ENCODE results near the gene PBX3.

PBX3 gene

DNA sequence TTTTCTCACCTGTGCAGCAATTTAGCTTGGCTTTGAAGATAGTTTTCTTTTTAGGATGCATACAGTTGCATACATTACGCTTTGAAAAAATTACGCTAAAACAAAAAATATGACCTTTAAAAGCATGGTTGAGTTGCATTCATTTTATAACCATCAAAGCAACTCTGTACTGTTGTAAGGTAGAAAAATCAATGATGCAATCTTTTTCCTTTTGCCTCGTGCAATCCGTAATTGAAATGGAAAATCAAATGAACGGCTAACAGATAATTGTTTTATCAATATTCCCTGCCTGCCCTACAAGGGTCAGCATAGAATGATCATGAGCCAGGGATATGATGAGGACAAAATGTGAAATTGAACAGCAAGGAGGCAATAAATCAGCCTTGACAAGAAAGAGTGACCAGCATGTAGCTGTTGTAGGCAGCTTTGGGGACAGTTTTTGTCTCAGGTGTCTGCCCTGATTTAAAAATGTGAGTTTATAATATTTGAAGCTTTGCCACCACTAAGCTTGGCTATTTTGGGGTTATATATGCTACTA is 98.2 kb downstream of the PBX3 start:
- no peak for DNase-seq (ENCODE audit: low read depth, low spot score)
- H3K4me3 ChIP-seq (ENCODE audit: low read length), result no peak overlapping the region

DNA sequence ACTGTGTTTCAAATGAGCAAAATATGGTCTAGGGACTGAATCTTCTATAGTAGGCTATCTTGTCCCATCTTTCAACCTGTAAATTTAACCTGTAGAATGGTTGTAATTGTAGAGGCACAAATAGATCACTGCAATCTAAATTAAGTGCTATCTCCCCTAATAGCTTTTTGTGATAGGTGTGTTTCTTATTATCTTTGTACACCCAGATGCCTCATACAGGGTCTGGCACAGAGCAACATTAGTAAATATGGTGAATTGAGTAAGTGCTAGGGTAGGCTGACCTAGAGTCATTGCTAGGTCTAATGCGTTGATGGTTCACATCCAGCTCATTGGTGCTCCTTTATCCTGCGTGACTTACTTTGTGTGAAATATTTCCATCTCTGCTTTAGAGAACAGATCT is 100.6 kb downstream of the PBX3 start:
- no peak for DNase-seq (ENCODE audit: low read depth, low spot score)

DNA sequence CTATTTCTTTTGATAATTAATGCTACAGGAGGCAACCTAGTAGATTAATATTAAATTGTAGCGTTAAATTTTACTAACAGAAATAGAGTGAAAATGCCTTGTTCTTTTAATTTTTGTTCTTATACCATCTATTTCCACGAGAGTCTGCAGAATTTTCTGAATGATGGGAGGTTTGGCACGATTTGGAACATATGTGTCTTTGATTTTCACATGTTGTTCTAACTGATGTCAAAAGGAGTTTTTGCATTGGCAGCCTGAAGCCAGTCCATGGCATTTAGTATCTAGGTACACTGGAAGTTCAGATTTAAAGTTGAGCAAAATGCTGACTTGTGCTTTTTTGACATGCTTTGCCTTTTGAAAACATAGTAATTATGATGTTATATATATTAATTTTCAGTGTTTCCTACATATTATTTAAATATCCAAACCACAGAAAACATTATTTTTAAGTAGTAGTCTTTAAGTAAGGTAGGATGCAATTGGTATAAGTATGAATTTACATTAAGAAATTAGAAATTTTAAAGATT is 103.0 kb downstream of the PBX3 start:
- no peak for DNase-seq (ENCODE audit: low read depth, low spot score)
- H3K4me3 ChIP-seq (ENCODE audit: low read length), result no peak overlapping the region

More for the DNA sequence above, 100.6 kb downstream of the PBX3 start:
- H3K4me3 ChIP-seq (ENCODE audit: low read length), result no peak overlapping the region

DNA sequence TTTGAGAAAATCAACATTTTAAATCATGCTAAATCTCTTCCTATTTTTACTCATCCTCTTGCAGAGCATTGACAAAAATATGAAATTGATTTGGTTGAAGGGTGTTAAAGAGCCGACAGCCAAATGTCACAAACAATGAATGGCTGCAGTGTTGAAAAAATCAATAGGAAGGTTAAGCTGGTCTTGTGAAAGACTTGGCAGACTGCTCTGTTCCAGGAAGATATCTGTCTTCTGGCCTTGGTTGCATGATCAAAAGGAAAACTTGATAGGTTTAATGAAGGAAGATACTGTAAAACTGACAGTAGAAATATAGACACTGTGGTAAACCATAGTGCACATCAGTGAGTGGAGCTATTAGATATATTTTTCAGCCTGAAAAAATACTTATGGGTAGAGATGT is 103.6 kb downstream of the PBX3 start:
- DNase-seq (ENCODE audit: low read depth, low spot score), result no peak
- no peak overlapping the region for H3K4me3 ChIP-seq (ENCODE audit: low read length)

DNA sequence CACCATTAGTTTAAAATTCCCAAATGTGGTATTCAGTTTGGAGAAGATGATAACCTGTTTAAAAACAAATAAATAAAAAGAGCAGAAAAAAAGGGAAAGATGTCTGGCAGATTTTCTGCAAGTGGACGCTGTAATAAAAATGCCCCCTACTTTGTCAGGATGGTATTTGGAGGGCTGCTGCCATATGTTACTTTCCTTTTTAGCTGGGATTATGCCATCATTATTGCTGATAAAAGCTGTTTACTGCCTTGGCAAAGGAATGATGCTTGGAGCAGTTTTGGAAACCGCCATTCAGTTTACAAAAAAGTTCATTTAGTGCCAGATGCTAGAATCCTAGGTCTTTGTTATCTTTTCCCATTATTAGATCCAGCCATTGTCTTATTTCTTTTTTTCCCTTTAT is 104.8 kb downstream of the PBX3 start:
- DNase-seq (ENCODE audit: low read depth, low spot score), result no peak
- no peak overlapping the region for H3K4me3 ChIP-seq (ENCODE audit: low read length)

DNA sequence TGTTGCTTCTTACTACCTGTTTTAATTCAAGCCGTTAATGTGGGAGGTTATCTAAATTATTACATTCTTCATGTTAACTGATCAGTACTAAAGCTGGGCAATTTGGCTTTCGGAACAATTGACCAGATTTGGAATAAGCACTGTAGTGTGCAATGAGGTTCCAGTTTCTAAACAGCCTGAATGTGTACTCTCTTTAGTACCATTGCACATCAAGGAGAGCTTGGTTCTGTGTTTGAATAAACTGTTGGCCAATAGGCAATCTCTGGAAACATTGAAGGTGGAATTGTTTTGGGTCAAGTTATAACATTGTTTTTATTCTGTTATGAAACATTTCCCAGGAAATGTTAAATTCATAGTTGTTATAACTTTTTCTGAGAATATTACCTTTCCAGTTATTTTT is 105.2 kb downstream of the PBX3 start:
- no peak overlapping the region for H3K4me3 ChIP-seq (ENCODE audit: low read length)
- DNase-seq (ENCODE audit: low read depth, low spot score), result no peak

DNA sequence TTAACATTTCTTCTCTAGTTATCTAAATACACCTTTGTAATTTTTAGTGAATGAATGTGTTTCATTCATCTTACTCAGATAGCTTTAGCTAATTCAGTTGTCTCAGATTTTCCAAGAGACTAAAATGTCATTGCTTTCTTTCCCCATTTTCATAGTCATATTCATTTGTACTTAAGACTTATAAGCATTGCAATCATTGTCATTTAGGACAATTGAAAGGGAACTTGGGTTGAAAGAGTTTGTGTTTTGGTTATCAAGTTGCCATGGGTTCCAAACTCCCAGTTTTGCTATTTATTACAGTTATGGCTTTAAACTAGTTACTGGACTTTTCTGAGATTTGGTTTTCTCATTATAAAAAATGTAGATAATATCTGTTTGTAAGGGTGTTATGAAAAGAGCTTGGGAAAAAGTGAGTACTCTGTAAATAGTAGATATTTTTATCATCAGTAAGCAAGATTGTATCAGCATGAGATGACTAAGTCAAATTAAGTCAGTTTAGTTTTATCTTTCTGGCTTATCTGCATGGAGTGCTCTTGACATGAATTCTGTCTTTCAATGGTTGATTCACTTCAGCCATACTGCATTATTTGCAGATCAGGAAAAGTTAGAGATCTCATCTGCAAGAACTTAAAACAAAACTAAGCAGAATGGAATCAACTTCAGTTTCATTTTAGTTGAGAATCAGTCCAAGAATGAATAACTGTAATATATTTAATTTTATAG is 107.5 kb downstream of the PBX3 start:
- DNase-seq (ENCODE audit: low read depth, low spot score), result no peak
- no peak overlapping the region for H3K4me3 ChIP-seq (ENCODE audit: low read length)

DNA sequence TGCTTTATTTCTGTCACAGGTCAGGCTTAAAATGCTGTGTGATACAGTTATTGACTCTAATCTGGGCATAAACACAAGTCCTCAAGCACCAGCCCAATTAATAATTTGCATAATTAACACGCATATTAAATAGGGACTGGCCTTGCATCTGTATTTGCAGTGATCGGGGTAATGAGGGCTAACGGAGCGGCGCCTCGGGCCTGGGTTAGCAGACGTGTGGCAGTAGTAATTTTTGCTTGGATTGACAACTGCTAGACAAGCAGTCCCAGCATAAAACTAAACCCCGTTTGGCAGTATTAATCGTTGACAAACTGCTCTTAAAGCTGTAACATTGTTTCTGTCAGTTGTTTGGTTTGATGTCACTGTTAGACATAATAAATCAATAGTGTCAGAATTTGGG is 109.2 kb downstream of the PBX3 start:
- DNase-seq (ENCODE audit: low read depth, low spot score), result no peak
- H3K4me3 ChIP-seq (ENCODE audit: low read length), result no peak overlapping the region

DNA sequence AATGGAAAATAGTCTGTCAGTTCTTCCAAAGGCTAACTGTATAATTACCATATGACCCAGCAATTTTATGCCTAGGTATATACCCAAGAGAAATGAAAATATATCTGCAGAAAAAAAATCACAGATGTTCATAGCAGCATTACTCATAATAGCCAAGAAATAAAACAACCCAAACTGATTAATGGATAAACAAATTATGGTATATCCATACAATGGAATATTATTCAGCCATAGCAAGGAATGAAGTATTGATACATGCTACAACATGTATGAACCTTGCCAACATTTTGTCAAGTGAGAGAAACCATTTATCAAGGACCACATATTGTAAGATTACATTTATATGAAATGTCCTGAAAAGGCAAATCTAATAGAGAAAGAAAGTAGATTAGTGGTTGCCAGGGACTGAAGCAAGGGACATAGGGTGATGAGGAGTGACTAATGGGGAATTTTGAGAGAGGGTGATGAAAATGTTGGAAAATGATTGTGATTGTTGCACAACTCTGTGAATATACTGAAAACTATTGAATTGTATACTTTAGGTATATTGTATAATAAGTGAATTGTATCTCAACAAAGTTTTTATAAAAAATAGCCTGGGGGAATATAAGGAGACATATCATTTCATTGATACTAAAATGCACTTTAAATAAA is 114.4 kb downstream of the PBX3 start:
- DNase-seq (ENCODE audit: low read depth, low spot score), result no peak
- no peak overlapping the region for H3K4me3 ChIP-seq (ENCODE audit: low read length)

DNA sequence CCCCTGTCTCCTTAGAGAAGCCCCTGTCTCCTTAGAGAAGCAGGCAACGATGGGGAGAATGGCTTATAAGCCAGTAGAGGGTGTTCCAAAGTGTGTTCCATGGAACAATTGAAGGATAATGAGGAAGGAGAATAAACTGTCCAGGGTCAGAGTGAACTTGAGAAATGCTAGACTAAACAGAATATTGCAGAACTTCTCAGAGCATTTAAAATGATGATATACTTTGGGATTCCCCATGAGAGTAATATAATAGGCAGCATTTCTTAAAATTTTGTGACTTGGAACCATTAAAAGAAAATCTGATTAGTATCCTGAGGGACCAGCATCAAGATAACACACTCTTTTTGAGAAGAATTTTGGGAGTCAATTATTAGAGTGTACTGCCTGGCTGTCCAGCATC is 116.8 kb downstream of the PBX3 start:
- DNase-seq (ENCODE audit: low read depth, low spot score), result no peak
- H3K4me3 ChIP-seq (ENCODE audit: low read length), result no peak overlapping the region

DNA sequence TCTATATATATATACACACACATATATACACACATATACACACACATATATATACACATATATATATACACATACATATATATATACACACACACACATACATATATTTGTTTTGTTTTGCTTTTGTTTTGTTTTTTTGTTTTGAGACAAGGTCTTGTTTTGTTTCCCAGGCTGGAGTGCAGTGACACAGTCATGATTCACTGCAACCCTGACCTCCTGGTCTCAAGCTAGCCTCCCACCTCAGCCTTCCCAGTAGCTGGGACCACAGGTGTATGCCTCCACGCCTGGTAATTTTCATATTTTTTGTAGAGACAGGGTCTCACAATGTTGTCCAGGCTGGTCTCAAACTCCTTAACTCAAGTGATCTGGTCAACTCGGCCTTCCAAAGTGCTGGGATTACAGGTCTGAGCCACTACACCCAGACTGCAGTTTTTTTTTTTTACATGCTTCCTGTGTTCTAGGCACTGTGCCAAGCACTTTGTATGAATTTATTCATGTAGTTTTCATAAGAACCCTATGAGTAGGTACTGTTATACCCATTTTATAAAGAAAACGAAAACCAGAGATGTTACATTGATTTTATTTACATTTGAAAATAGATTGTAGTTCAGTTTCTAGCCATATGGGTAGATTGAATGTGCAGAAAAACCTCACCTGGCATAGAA is 120.7 kb downstream of the PBX3 start:
- DNase-seq (ENCODE audit: low read depth, low spot score), result peak; percentile 7
- H3K4me3 ChIP-seq (ENCODE audit: low read length), result no peak overlapping the region

DNA sequence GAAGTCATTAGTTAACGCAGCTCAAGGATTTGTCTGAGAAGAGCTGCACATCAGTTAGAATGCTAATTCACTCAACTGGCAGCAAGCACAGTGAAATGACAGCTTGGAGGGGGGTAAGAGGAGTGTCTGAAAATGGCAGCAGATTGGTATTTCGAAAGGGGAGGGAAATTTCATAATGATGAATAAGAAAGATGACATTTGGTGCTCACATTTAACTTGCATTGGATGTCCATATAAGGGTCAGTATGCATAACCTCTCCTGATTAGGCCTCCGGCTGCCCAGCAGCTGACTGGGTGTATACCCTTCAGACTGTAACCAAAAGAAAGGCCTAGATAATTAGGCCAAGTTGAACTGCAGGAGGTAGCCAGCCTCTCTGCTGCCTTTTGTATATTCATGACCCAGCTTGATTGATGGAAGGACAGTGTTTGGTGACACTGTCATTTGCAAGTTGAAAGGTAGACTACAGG is 131.0 kb downstream of the PBX3 start:
- no peak for DNase-seq (ENCODE audit: low read depth, low spot score)
- no peak overlapping the region for H3K4me3 ChIP-seq (ENCODE audit: low read length)

DNA sequence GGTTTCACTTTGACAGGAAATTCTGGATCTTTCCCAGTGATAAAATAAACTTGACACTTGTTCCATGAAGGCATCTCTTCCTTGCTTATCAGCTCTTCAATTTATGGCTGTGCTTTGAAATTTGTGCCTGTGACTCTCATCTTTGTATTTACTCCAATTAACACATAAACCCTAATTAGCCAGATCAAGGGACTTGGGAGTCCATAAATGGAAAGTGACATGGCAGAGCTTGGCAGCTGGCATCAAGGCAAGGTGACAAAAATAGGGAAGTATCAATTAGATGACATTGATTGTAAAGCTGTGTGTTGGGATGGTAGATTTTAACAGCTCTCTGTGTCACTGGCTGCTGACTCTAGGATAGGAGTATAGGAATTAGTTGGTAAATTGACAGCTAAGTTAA is 133.9 kb downstream of the PBX3 start:
- no peak overlapping the region for H3K4me3 ChIP-seq (ENCODE audit: low read length)
- DNase-seq (ENCODE audit: low read depth, low spot score), result no peak

DNA sequence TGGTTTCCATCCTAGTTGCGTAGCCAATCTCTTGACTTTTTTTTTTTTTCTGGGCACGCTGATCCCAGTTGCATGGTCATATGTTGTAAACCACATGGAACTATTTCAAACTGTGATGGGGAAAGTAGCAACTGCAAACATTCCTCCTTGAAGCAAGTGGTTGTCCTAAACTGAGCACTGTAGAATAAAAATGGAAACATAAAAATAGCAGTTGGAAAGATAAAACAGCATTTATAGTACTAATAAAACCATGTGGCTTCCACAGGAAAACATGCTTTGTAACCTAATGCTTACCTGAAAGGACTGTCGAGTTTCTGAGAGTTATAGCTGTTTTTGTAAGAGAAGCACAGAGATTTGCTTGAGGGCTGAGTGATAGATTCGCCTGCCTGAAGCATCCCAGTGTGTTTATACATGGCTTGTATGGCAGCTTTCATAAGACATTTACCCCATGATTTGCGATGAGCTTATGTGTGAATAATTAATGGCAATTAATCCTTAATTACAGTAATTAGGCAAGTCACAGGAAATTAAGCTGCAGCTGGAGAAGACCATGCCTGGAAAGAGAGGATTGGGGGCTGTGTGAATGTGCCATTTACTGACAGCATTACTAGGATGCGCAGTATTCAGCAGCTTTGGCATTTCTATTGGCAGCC is 136.5 kb downstream of the PBX3 start:
- no peak overlapping the region for H3K4me3 ChIP-seq (ENCODE audit: low read length)
- DNase-seq (ENCODE audit: low read depth, low spot score), result no peak

DNA sequence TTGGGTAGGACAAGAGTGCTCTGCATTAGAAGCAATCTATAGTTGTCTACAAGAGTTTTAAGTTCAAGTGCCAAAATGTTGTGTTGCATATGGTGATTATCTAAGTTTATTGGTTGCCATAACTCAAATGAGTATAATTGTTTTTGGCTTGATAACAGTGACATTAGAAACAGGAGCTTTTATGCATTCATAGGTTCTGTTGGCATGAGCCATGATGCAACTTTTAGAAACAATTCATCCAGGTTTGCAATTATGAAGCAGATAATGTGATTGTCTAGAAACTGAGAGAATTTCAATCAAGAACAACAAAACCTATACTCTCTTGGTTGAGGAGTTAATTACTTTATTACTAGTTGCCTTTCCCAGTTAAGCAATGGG is 137.0 kb downstream of the PBX3 start:
- no peak overlapping the region for H3K4me3 ChIP-seq (ENCODE audit: low read length)
- no peak for DNase-seq (ENCODE audit: low read depth, low spot score)

DNA sequence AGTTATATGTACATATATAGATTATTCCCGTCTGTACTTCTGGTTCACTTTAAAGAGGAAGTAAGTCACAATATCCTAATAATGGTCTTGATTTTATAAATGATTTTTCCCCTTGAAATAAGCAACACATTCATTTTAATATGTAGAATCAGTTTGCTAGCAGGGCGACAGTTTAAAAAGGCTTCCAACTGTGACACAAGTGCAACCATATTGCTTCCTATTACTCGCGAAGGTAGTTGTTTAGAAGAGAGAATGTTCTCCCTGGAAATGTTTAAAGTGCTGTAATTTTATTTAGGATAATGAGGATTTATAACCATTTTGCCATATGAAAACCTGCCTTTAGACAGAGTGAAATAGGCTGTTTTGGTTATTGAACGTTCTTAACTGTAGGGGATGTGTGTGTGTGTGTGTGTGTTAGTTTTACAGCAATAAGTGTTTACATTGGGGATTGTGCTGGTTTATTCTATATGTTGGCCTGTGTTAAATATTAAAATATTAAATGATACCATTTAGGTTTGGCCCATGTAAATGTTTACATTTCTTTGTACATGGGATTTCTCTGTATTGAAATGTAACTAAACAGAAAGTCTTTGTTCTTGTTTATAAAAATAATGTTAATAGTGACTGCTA is 138.3 kb downstream of the PBX3 start:
- no peak overlapping the region for H3K4me3 ChIP-seq (ENCODE audit: low read length)
- no peak for DNase-seq (ENCODE audit: low read depth, low spot score)

DNA sequence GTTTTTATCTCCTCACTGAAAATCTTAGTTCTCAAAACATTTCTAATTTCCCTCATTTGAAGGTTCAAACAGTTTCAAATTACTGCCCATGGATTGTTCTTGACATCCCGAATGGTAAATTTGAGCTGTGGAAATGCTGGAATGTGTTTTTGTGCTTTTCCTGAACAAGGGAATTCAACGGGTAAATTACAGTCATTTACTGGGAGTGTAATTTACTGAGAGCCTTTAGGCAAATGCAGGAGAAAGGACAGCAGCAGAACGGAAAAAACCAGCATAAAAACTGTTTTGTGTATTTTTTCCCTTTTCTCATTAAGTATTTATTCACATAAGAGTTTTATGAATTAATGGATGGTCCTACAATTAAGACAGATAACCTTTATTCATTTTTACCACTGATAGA is 139.2 kb downstream of the PBX3 start:
- H3K4me3 ChIP-seq (ENCODE audit: low read length), result no peak overlapping the region

DNA sequence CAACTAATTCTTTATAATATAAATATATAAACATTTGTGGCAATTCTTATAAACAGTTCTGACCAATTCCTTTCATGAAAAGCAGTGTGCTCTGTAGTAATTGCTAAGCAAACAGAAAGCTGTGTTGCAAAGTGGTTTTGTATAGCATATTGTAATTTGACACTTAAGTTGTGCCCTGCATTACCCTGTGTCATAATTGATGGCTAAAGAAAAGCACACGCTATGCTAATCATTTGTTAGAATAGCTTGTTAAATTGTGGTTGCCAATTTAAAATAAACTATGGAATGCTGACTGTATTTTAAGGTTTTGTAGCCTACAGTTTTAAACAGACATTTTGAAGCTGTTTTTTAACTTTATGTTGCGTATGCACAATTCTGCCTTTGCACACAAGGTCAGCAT is 140.0 kb downstream of the PBX3 start:
- DNase-seq (ENCODE audit: low read depth, low spot score), result no peak
- H3K4me3 ChIP-seq (ENCODE audit: low read length), result no peak overlapping the region

More for the DNA sequence above, 139.2 kb downstream of the PBX3 start:
- DNase-seq (ENCODE audit: low read depth, low spot score), result no peak

DNA sequence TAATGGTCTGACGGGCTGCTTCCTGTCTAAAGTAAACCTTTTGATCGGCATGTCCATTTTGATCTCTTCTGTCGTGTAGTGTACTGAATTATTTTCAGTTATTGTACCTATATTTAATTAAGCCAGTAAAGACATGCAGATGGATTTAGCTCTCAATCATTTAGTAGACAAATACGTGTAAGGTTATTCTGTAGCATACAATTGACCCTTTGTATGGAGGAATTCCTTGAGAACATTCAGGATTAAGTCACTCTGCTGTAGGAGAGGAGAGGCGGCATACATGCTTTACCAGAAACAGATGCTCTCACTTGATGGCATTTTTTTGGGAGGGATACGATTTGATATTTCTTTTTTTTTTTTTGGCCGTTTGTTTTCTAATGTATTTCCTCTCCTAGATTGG is 141.0 kb downstream of the PBX3 start:
- no peak for DNase-seq (ENCODE audit: low read depth, low spot score)
- no peak overlapping the region for H3K4me3 ChIP-seq (ENCODE audit: low read length)

All from Jurkat, Clone E6-1 (cell line).